Activated naive CD4-positive, alpha-beta T cell treated with anti-CD3 and anti-CD28 coated beads for 36 hours (primary cell): ENCODE data around the gene PLXNA2. TPM values are rescaled to one million over a fixed set of nuclear protein-coding genes. Genes with fewer than 3 reads are reported as not detected.

ENCODE experiments used
- CTCF ChIA-PET: fragments of 350-600 bp; sonication (Branson Sonifier 250); formaldehyde crosslinking; loops from one replicate; lab custom pipeline; 2021; ENCODE audit warnings: antibody characterized with exemption; lab: Charles Lee
- DNase-seq: peaks from one replicate; pipeline ENCODE4 v3.0.0-alpha.2; 2020
- H3K27ac Mint-ChIP-seq: one replicate; pipeline ENCODE4 v1.8.0; 2021; ENCODE audit warnings: mild to moderate bottlenecking, mixed read lengths
- H3K27me3 Mint-ChIP-seq: one replicate; pipeline ENCODE4 v1.8.0; 2021; ENCODE audit warnings: low read depth, mixed read lengths
- H3K36me3 Mint-ChIP-seq: one replicate; pipeline ENCODE4 v1.8.0; 2021; ENCODE audit warnings: low read depth, mixed read lengths
- H3K4me1 Mint-ChIP-seq: one replicate; pipeline ENCODE4 v1.8.0; 2021; ENCODE audit warnings: low read depth, mixed read lengths
- H3K4me3 Mint-ChIP-seq: one replicate; pipeline ENCODE4 v1.8.0; 2021; ENCODE audit warnings: mild to moderate bottlenecking, moderate library complexity, mixed read lengths
- H3K9me3 Mint-ChIP-seq: one replicate; pipeline ENCODE4 v1.8.0; 2021; ENCODE audit warnings: mixed read lengths
- intact Hi-C: fragments of 100-400 bp; cut with micrococcal nuclease; formaldehyde crosslinking; loops from one replicate; pipeline ENCODE4 v1.15.1; 2023
- total RNA-seq, 2 experiments: library from RNA; stranded (reverse); gene quantifications; one replicate each; pipeline ENCODE4 v1.2.3, GENCODE V29; 2021

PLXNA2 gene
- total RNA-seq, 2 experiments from 2014 or later: 0.26 to 0.35 TPM

DNA sequence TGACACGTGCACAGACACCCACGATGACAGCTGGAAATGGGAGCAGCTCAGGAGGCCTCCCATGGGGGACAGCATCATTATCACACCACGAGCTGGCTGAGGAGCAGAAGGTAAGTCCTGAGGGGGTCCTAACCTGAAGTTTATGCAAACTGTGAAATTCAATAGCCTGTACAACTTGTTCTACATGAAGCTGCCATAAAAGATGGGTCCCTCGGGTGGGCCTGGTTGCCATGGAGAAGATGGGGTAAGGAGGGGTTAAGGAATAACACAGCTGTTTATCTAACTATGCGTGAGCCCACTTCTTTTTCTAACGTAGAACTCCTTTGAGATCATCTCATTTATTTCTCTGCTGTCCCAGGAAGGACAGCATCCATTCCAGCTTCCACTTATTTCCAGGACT lies 169.8 kb downstream of the PLXNA2 start:
- Mint-ChIP-seq H3K36me3 (no peaks in the 10 kb centered on the region), H3K27me3 (no peaks in the 10 kb centered on the region), H3K4me1 (no peaks in the 10 kb centered on the region), H3K27ac (no peak overlapping the region), H3K4me3 (no peak overlapping the region), H3K9me3 (no peaks in the 10 kb centered on the region)
- no peak for DNase-seq
- CTCF ChIA-PET: interaction anchor here (1.2 kb wide), 1 partner anchor 52 kb away, joined by 3 read pairs; no protein-coding TSS in a partner anchor
- intact Hi-C loops: no loop called here

DNA sequence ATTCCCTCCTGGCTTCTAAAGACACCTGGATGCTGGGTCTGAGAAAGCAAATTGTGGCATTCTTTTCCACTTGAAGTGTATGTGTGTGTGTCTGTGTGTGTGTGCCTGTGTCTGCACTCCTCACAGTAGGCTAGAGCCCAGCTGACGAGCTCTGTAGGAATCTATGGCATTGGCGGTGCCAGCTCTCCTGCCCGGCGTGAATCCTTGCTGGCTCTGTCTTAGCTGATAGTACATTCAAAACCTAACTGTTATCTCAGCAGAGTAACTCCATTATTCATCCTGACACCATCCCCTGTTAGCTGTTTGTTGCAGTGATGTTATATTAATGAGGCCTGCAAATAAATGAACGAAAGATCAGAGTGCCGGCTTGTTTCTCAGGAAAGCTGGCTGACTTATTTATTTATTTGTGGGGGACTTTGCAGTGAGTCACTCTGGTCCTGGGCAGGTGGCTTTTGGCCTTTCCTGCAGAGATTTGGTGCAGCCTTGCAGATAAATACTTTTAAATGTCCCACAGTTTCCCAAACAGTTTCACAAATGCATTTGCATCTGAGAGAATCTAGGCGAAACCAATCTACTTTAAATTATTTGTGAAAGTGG lies 172.7 kb downstream of the PLXNA2 start:
- no peak overlapping the region for H3K4me3 Mint-ChIP-seq
- no peaks in the 10 kb centered on the region for H3K4me1 Mint-ChIP-seq
- no peaks in the 10 kb centered on the region for H3K27me3 Mint-ChIP-seq
- intact Hi-C loops: no loop called here
- no peak overlapping the region for H3K27ac Mint-ChIP-seq
- CTCF ChIA-PET: interaction anchor here (3.1 kb wide), 1 partner anchor 22 kb away, joined by 13 read pairs; no protein-coding TSS in a partner anchor
- no peaks in the 10 kb centered on the region for H3K36me3 Mint-ChIP-seq
- no peak for DNase-seq
- H3K9me3 Mint-ChIP-seq: no peaks in the 10 kb centered on the region

DNA sequence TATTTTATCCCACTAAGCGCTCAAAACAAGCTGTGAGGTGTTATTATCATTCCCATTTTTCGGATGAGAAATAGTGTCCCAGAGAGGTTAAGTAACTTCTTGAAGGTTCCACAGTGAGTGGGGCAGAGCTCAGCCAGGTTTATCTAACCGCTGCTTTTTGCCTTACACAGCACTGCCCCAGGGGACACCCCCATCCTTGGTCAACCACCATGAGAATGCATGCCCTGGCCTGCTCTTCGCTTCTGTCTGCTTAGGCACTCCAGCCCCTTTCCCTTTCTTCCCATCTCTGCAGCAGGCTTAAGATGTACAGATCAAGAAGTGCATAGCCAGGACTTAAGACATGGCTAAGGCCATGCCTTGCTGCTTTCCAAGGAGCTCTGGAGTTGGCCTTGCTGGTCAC lies 174.3 kb downstream of the PLXNA2 start:
- no peak overlapping the region for H3K4me3 Mint-ChIP-seq
- intact Hi-C loops: no loop called here

DNA sequence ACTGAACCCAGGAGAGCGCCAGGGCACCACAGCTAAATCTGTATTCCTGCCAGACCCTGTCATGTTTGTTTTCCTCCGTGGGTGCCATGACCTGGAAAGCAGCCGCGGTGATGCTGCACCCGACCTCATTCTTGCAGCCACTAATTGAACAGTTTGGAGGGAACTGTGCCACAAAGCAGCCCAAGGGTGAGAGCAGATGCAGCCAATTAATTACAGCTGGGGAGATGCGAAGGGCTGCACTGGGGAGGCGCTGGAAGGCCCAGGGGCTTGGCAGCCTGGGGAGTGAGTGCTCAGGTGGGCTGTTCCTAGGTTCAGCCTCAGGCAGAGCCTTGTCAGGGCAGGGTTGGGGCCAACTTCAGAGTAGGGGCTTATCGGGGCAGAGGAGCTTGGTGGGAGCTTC lies 174.9 kb downstream of the PLXNA2 start:
- CTCF ChIA-PET: interaction anchor here (1.4 to 3.1 kb wide), 2 partner anchors 24 to 47 kb away, joined by 6 to 13 read pairs; no protein-coding TSS in a partner anchor
- intact Hi-C loops: no loop called here
- H3K4me1 Mint-ChIP-seq: no peaks in the 10 kb centered on the region
- H3K27me3 Mint-ChIP-seq: no peaks in the 10 kb centered on the region
- H3K4me3 Mint-ChIP-seq: no peak overlapping the region
- no peak overlapping the region for H3K27ac Mint-ChIP-seq
- H3K36me3 Mint-ChIP-seq: no peaks in the 10 kb centered on the region
- no peaks in the 10 kb centered on the region for H3K9me3 Mint-ChIP-seq
- no peak for DNase-seq

More for the DNA sequence above, 174.3 kb downstream of the PLXNA2 start:
- Mint-ChIP-seq H3K27me3 (no peaks in the 10 kb centered on the region), H3K9me3 (no peaks in the 10 kb centered on the region), H3K36me3 (no peaks in the 10 kb centered on the region), H3K4me1 (no peaks in the 10 kb centered on the region), H3K27ac (no peak overlapping the region)
- no peak for DNase-seq
- CTCF ChIA-PET: interaction anchor here (0.9 to 3.1 kb wide), 3 partner anchors 23 to 48 kb away, joined by 6 to 13 read pairs (median 6); no protein-coding TSS in a partner anchor

DNA sequence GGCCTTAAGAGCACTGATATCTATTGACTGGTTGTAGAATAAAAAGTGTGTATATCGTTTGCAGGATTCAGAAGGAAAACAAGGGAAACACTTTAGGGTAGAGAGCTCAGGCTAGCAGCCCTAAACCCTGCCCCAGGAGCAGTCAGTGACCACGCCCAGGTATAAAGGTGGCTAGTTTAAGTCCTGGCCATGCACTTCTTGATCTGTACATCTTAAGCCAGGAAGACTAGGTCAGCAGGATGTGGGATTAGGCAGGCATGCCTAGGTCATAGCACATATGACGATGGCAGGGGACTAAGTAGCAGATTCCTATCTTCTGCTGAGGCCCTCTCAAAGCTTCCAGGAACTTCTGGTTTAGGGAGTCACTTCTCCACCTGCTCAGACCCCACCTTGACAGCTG lies 175.3 kb downstream of the PLXNA2 start:
- intact Hi-C loops: no loop called here
- CTCF ChIA-PET: interaction anchor here (3.1 kb wide), 1 partner anchor 24 kb away, joined by 13 read pairs; no protein-coding TSS in a partner anchor
- Mint-ChIP-seq H3K36me3 (no peaks in the 10 kb centered on the region), H3K9me3 (no peaks in the 10 kb centered on the region), H3K4me3 (no peak overlapping the region), H3K4me1 (no peaks in the 10 kb centered on the region), H3K27me3 (no peaks in the 10 kb centered on the region), H3K27ac (no peak overlapping the region)
- DNase-seq: no peak

DNA sequence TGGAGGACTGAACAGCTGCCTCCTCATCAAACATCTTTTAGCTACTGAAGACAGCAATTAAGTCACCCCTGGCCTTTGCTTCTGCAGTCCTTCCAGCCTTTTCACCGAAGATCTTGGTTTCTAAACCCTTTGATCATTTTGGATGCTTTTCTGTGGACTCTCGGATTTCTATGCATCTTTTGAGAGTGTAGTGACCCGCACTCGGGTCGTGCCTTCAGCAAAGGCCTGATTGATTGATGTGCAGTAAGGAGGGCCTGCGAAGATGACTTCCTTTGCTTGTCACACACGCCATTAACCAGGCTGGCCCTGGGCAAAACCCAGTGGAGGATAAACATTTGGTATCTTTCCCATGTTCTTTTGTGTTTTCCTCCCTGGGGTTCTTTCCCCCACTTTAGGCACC lies 175.8 kb downstream of the PLXNA2 start:
- H3K9me3 Mint-ChIP-seq: no peaks in the 10 kb centered on the region
- H3K36me3 Mint-ChIP-seq: no peaks in the 10 kb centered on the region
- CTCF ChIA-PET: interaction anchor here (0.7 kb wide), 1 partner anchor 49 kb away, joined by 3 read pairs; no protein-coding TSS in a partner anchor
- no peak for DNase-seq
- intact Hi-C loops: no loop called here
- no peak overlapping the region for H3K27ac Mint-ChIP-seq
- no peaks in the 10 kb centered on the region for H3K4me1 Mint-ChIP-seq
- no peak overlapping the region for H3K4me3 Mint-ChIP-seq
- no peaks in the 10 kb centered on the region for H3K27me3 Mint-ChIP-seq

DNA sequence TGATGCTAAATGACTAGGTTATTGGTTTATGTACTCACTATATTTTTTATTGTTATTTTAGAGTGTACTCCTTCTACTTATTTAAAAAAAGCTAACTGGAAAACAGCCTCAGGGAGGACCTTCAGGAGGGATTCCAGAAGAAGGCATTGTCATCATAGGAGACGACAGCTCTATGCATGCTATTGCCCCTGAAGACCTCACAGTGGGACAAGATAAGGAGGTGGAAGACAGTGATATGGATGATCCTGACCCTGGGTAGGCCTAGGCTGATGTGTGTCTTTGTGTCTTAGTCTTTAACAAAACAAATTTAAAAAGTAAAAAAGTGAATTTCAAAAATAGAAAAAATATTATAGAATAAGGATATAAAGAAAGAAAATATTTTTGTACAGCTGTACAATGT lies 177.6 kb downstream of the PLXNA2 start:
- Mint-ChIP-seq H3K4me1 (no peaks in the 10 kb centered on the region), H3K27ac (no peak overlapping the region), H3K9me3 (no peaks in the 10 kb centered on the region), H3K36me3 (no peaks in the 10 kb centered on the region), H3K27me3 (no peaks in the 10 kb centered on the region), H3K4me3 (no peak overlapping the region)
- intact Hi-C loops: no loop called here
- CTCF ChIA-PET: interaction anchor here (0.5 to 1.3 kb wide), 4 partner anchors 23 to 70 kb away, joined by 3 read pairs; no protein-coding TSS in a partner anchor
- no peak for DNase-seq

DNA sequence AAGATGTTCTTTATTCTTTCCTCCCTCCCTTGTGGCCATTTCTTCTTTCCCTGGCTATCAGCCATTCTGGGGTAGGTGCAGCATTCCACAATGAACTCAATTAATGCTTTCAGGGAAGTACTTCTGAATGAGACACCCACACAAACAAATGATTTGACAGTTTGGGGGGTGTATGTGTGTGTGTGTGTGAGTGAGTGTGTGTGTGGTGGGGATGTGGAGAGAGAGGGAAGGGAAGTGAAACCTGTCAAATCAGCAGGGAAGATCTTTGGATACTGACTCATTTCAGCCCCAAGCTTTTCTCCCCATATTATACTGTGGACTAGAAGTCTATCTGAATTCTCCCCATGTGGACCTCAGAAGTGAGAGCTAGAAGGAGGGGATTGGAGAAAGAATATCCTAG lies 178.3 kb downstream of the PLXNA2 start:
- Mint-ChIP-seq H3K4me1 (no peaks in the 10 kb centered on the region), H3K4me3 (no peak overlapping the region), H3K36me3 (no peaks in the 10 kb centered on the region), H3K27ac (no peak overlapping the region), H3K9me3 (no peaks in the 10 kb centered on the region), H3K27me3 (no peaks in the 10 kb centered on the region)
- no peak for DNase-seq
- CTCF ChIA-PET: interaction anchor here (0.6 to 1.3 kb wide), 3 partner anchors 19 to 41 kb away, joined by 3 read pairs; no protein-coding TSS in a partner anchor
- intact Hi-C loops: no loop called here

DNA sequence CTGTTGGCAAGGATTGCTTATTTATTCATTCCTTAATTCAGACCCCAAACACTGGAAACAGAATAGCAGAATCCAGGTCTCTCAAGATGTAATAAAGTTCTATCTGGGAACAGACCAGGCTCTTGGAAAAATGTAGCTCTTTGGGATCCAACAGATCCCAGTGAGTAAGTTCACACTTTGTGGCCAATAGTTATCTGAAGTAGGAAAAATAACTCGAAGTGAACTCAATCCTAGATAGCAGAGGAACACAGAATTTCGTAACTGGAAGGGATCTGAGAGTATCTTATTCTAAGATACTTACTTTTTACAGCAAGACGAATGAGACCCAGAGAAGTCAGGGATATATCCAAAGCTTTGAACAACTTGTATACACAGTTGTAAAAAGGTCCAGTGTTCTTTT lies 182.6 kb downstream of the PLXNA2 start:
- CTCF ChIA-PET: no interaction called here
- intact Hi-C loops: no loop called here
- Mint-ChIP-seq H3K9me3 (no peaks in the 10 kb centered on the region), H3K27ac (no peak overlapping the region), H3K36me3 (no peaks in the 10 kb centered on the region), H3K4me1 (no peaks in the 10 kb centered on the region), H3K27me3 (no peaks in the 10 kb centered on the region), H3K4me3 (no peak overlapping the region)
- DNase-seq: no peak

DNA sequence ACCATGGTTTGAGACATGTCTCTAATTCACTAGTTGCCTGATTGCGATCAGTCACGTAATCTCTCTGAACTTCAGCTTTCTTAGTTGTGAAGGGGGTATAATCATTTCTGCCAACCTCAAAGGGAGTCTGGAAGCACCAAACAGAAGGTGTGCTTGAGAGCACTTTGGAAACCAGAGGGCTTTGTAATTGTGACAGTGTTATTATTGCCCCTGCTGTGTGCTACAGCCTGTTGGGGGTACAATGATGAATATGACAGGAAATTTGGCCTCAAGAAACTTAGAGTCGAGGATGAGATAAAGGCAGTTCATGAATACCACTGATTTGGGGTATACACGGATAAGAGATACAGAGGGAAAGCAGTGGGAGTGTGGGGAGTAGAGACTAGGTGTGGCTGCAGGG lies 183.1 kb downstream of the PLXNA2 start:
- Mint-ChIP-seq H3K27ac (no peak overlapping the region), H3K4me3 (no peak overlapping the region), H3K27me3 (no peaks in the 10 kb centered on the region), H3K4me1 (no peaks in the 10 kb centered on the region), H3K36me3 (no peaks in the 10 kb centered on the region), H3K9me3 (no peaks in the 10 kb centered on the region)
- no peak for DNase-seq
- intact Hi-C loops: no loop called here
- CTCF ChIA-PET: no interaction called here

DNA sequence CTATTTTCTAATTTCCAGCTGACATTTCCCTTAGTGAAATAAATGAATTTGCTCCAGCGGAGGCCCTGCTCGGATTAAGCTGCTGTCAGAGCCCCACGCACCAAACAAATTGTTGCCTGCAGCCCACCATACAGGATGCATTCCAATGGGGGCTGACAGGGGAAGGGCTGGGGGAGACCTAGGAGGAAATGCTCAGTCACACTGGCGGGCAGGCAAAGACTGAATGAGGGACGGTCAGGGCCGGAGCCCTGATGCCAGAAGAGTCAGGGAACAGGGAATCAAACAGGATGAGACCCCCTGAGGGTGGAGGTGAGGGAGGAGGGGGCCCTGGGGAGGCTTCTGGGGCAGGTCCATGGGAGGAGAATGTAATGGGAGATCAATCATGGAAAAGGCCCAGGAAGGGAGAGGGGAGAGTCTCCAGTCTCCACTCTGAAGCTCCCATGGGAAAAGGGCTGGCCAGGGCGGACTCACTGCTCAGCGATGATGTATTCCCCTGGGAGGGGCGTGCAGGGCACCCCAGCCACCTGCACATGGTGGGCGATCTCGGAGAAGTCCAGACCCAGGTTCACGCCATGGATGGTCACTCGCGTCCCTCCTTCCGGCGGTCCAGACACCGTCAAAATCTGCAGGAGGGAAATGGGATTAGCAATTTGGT lies 183.8 kb downstream of the PLXNA2 start:
- intact Hi-C loops: no loop called here
- CTCF ChIA-PET: no interaction called here
- H3K4me3 Mint-ChIP-seq: no peak overlapping the region

DNA sequence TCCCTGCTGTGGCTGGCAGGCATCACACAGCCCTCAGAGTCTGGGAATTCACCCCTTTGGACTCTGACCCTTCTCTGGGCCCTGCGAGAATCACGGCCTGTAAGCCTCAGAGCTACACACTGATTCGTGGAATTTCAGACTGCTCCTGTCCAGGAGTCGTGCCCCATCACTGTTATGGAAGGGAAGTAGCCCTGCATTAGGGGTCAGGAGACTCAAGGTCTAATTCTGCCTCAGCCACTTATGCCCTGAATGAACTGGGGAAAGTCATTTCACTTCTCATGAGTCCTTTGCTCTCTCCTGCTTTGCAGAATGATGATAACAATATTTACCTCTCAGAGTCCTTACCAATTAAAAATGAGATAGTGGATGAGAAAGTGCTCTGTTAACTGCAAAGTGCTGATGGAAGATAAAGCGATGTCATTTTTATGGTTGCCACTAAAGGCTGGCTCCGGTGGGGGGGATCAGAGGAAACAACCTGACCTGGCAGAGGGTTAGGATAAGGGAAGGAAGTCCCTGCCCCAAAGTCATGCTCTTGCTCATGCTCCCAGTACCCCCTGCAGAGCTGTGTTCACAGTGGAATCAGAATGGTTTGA lies 184.7 kb downstream of the PLXNA2 start:
- Mint-ChIP-seq H3K27me3 (peaks cover 7% of the 10 kb centered on the region), H3K27ac (no peak overlapping the region), H3K4me3 (no peak overlapping the region), H3K9me3 (no peaks in the 10 kb centered on the region), H3K4me1 (no peaks in the 10 kb centered on the region), H3K36me3 (no peaks in the 10 kb centered on the region)
- intact Hi-C loops: no loop called here
- CTCF ChIA-PET: no interaction called here
- no peak for DNase-seq

More for the DNA sequence above, 183.8 kb downstream of the PLXNA2 start:
- no peak for DNase-seq
- Mint-ChIP-seq H3K4me1 (no peaks in the 10 kb centered on the region), H3K27ac (no peak overlapping the region), H3K9me3 (no peaks in the 10 kb centered on the region), H3K27me3 (no peaks in the 10 kb centered on the region), H3K36me3 (no peaks in the 10 kb centered on the region)
